Measurements from ENCODE around the gene TIMD4. TPM values are rescaled to one million over a fixed set of nuclear protein-coding genes. Genes with fewer than 3 reads are reported as not detected.

The TIMD4 gene
- total and polyA plus RNA-seq, 2 of the 13 experiments (the other 11 are each of a cell fraction or from before 2014, with no cell fraction given) = 0.50 TPM; not detected in 1

GRCh38 chr5:156879665-156880285, 83.3 kb downstream of the TIMD4 start (continued):
- TF ChIP-seq, protein P1, sequence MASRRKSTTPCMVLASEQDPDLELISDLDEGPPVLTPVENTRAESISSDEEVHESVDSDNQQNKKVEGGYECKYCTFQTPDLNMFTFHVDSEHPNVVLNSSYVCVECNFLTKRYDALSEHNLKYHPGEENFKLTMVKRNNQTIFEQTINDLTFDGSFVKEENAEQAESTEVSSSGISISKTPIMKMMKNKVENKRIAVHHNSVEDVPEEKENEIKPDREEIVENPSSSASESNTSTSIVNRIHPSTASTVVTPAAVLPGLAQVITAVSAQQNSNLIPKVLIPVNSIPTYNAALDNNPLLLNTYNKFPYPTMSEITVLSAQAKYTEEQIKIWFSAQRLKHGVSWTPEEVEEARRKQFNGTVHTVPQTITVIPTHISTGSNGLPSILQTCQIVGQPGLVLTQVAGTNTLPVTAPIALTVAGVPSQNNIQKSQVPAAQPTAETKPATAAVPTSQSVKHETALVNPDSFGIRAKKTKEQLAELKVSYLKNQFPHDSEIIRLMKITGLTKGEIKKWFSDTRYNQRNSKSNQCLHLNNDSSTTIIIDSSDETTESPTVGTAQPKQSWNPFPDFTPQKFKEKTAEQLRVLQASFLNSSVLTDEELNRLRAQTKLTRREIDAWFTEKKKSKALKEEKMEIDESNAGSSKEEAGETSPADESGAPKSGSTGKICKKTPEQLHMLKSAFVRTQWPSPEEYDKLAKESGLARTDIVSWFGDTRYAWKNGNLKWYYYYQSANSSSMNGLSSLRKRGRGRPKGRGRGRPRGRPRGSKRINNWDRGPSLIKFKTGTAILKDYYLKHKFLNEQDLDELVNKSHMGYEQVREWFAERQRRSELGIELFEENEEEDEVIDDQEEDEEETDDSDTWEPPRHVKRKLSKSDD (CRISPR knock-in tag; IDR thresholded peaks at IDR 0.05; ENCODE audit: low read depth) = no peak
- no peak for TF ChIP-seq ZNF160 (CRISPR knock-in tag; IDR thresholded peaks at IDR 0.05)
- TF ChIP-seq HHEX (CRISPR knock-in tag; IDR thresholded peaks at IDR 0.05) = no peak
- TF ChIP-seq HNRNPL (IDR thresholded peaks at IDR 0.05; ENCODE audit: low read depth, low read length) = no peak
- TF ChIP-seq ZNF124 (CRISPR knock-in tag; IDR thresholded peaks at IDR 0.05) = no peak
- TF ChIP-seq CBX2 (IDR thresholded peaks at IDR 0.05; ENCODE audit: low read depth, low read length) = no peak
- TF ChIP-seq CBX2 (CRISPR knock-in tag; IDR thresholded peaks at IDR 0.05; ENCODE audit: low read depth) = no peak
- TF ChIP-seq RORA (CRISPR knock-in tag; IDR thresholded peaks at IDR 0.05) = no peak
- no peak for TF ChIP-seq ATF2 (CRISPR knock-in tag; IDR thresholded peaks at IDR 0.05)
- no peak for TF ChIP-seq EZH2 (conservative IDR thresholded peaks at IDR 0.05; ENCODE audit: low read depth, low read length)
- no peak for TF ChIP-seq ZNF33A (CRISPR knock-in tag; IDR thresholded peaks at IDR 0.05; ENCODE audit: borderline replicate concordance)
- TF ChIP-seq THYN1 (CRISPR knock-in tag; IDR thresholded peaks at IDR 0.05; ENCODE audit: borderline replicate concordance, low read depth) = no peak
